Keratinocyte (primary cell): Measurements from ENCODE around the gene AKT1. TPM values are rescaled to one million over a fixed set of nuclear protein-coding genes. Genes with fewer than 3 reads are reported as not detected.

ENCODE experiments used
- DNase-seq: peaks from one replicate; pipeline ENCODE4 v3.0.0-alpha.2; 2011; ENCODE audit warnings: low read depth, missing footprints, low spot score
- FAIRE-seq: peaks from 2 replicates; lab custom pipeline; 2011; peaks lifted over from hg19 to GRCh38; lab: Jason Lieb, UNC
- H2AFZ ChIP-seq: 2 replicates; pipeline ENCODE4 v1.6.0; 2012; ENCODE audit warnings: low read length, control low read depth, inconsistent platforms; ENCODE audit not compliant: control insufficient read depth
- H3K27ac ChIP-seq: 2 replicates; pipeline ENCODE4 v1.5.1; 2011; ENCODE audit warnings: low read length; ENCODE audit not compliant: control insufficient read depth, insufficient read depth
- H3K27me3 ChIP-seq: 3 replicates; pipeline ENCODE4 v1.6.0; 2011; ENCODE audit warnings: low read length; ENCODE audit not compliant: control insufficient read depth, insufficient read depth; ENCODE audit errors: extremely low read depth
- H3K36me3 ChIP-seq, 2 experiments: 2 replicates in 1 of 2; 3 replicates in 1 of 2; pipeline ENCODE4 v1.5.1; 2011; ENCODE audit warnings: low read length in 2 of 2, mild to moderate bottlenecking in 1 of 2; ENCODE audit not compliant: control insufficient read depth in 2 of 2, insufficient read depth in 2 of 2; ENCODE audit errors: extremely low read depth in 1 of 2
- H3K4me1 ChIP-seq: 3 replicates; pipeline ENCODE4 v1.5.1; 2011; ENCODE audit warnings: low read length; ENCODE audit not compliant: control insufficient read depth, insufficient read depth; ENCODE audit errors: extremely low read depth
- H3K4me2 ChIP-seq: 3 replicates; pipeline ENCODE4 v1.6.0; 2011; ENCODE audit warnings: low read depth, low read length; ENCODE audit not compliant: control insufficient read depth, insufficient read depth; ENCODE audit errors: extremely low read depth
- H3K4me3 ChIP-seq, 3 experiments: fragments of 200-600 bp in 1 of 3; sonication (generic) in 1 of 3; 2 replicates in 2 of 3; 3 replicates in 1 of 3; pipeline ENCODE4 v1.5.1; 2011 to 2016; ENCODE audit warnings: low read length in 3 of 3, mild to moderate bottlenecking in 3 of 3, control low read depth in 2 of 3, inconsistent platforms in 1 of 3, low read depth in 1 of 3, mixed read lengths in 1 of 3, mixed run types in 1 of 3, moderate library complexity in 1 of 3; ENCODE audit not compliant: control insufficient read depth in 2 of 3, insufficient read depth in 2 of 3; ENCODE audit errors: extremely low read depth in 1 of 3
- H3K79me2 ChIP-seq: 2 replicates; pipeline ENCODE4 v1.6.0; 2012; ENCODE audit warnings: low read length; ENCODE audit not compliant: control insufficient read depth, insufficient read depth
- H3K9ac ChIP-seq: 3 replicates; pipeline ENCODE4 v1.6.0; 2011; ENCODE audit warnings: low read length; ENCODE audit not compliant: control insufficient read depth, insufficient read depth; ENCODE audit errors: extremely low read depth
- H3K9me1 ChIP-seq: 3 replicates; pipeline ENCODE4 v1.6.0; 2011; ENCODE audit warnings: low read length; ENCODE audit not compliant: control insufficient read depth, insufficient read depth; ENCODE audit errors: extremely low read depth
- H3K9me3 ChIP-seq: 2 replicates; pipeline ENCODE4 v1.5.1; 2012; ENCODE audit warnings: low read depth, low read length; ENCODE audit not compliant: control insufficient read depth
- H4K20me1 ChIP-seq: 3 replicates; pipeline ENCODE4 v1.6.0; 2011; ENCODE audit warnings: low read length; ENCODE audit not compliant: control insufficient read depth, insufficient read depth; ENCODE audit errors: extremely low read depth
- EZH2 ChIP-seq: IDR thresholded peaks from one replicate; pipeline ENCODE4 v1.6.1; 2012; ENCODE audit warnings: inconsistent platforms, mild to moderate bottlenecking, low read length, moderate library complexity
- dilution Hi-C: fragments of 300-500 bp; cut with MboI; formaldehyde crosslinking; loops from one replicate; pipeline ENCODE4 v1.7.0; 2020; ENCODE audit warnings: low sequenced_read_pairs; ENCODE audit not compliant: extremely low pct_ligation_motif_present
- polyA plus RNA-seq, 5 experiments: library from polyadenylated mRNA; depleted of rRNA in 3 of 5; stranded (reverse) in 3 of 5; stranded (forward) in 1 of 5; unstranded in 1 of 5; fragments of >200 nt; gene quantifications; 1 replicate in 1 of 5; 2 replicates in 3 of 5; 3 replicates in 1 of 5; pipeline versions ENCODE4 v1.2.1 to v1.2.3, GENCODE V29; 2011 to 2012; ENCODE audit warnings: missing spikeins in 2 of 5, low read depth in 1 of 5, low replicate concordance in 1 of 5
- TF ChIP-seq, protein P1 (sequence below), 3 experiments: IDR thresholded peaks in 1 of 3; conservative IDR thresholded peaks in 1 of 3; optimal IDR thresholded peaks in 1 of 3; 2 replicates in 2 of 3; 3 replicates in 1 of 3; pipeline versions ENCODE3 to v1.5.1; 2011; ENCODE audit warnings: low read length in 3 of 3, mild to moderate bottlenecking in 3 of 3, moderate library complexity in 2 of 3, control low read depth in 1 of 3, inconsistent platforms in 1 of 3; ENCODE audit not compliant: insufficient read depth in 2 of 3; ENCODE audit errors: extremely low read depth in 1 of 3

AKT1 gene
- polyA plus RNA-seq, 1 donor (not counting 4 experiments of a cell fraction or from before 2014, with no cell fraction given) = 82.3 TPM

- Histone ChIP-seq H3K27ac (peak overlapping the region; percentile 58), H3K36me3 (peaks cover 15 to 18% of the 10 kb centered on the region in 2 experiments), H3K4me3 (peak overlapping the region; percentile 71 to 91 (median 87)), H3K4me1 (peaks cover 20% of the 10 kb centered on the region), H3K27me3 (peaks cover 13% of the 10 kb centered on the region), H3K9me1 (peaks cover 10% of the 10 kb centered on the region), H3K9me3 (no peaks in the 10 kb centered on the region), H4K20me1 (peaks cover 24% of the 10 kb centered on the region), H2AFZ (no peak overlapping the region), H3K79me2 (peaks cover 58% of the 10 kb centered on the region), H3K9ac (peak overlapping the region; percentile 83), H3K4me2 (peak overlapping the region; percentile 90)
- dilution Hi-C loops = no loop called here
- no peak for TF ChIP-seq EZH2
- TF ChIP-seq, protein P1, sequence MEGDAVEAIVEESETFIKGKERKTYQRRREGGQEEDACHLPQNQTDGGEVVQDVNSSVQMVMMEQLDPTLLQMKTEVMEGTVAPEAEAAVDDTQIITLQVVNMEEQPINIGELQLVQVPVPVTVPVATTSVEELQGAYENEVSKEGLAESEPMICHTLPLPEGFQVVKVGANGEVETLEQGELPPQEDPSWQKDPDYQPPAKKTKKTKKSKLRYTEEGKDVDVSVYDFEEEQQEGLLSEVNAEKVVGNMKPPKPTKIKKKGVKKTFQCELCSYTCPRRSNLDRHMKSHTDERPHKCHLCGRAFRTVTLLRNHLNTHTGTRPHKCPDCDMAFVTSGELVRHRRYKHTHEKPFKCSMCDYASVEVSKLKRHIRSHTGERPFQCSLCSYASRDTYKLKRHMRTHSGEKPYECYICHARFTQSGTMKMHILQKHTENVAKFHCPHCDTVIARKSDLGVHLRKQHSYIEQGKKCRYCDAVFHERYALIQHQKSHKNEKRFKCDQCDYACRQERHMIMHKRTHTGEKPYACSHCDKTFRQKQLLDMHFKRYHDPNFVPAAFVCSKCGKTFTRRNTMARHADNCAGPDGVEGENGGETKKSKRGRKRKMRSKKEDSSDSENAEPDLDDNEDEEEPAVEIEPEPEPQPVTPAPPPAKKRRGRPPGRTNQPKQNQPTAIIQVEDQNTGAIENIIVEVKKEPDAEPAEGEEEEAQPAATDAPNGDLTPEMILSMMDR (optimal IDR thresholded peaks at IDR 0.05 in 1 of 3, IDR thresholded peaks at IDR 0.05 in 1 of 3, conservative IDR thresholded peaks at IDR 0.05 in 1 of 3; ENCODE audit: extremely low read depth in 1 of 3, insufficient read depth in 2 of 3, low read length in 3 of 3) = no peak
- peak; percentile 73 for FAIRE-seq
- DNase-seq = peak; percentile 26
Measured at GRCh38 chr14:104794099-104794498, 1.4 kb downstream of the AKT1 start.

DNA sequence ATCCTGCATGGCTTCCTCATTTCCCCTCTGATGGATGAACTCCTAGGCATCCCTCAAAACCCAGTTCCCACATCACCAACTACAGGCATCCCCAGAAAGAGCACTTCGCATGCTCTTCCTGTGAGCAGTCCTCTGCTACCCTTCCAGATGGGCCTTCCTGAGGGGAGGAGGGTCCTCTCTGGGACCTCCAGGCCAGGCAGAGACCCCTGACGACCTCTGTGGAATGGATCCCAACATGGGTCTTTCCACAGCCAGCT is 1.9 kb downstream of the AKT1 start:
- H3K4me2 ChIP-seq = peak overlapping the region; percentile 90
- DNase-seq (no peak), FAIRE-seq (no peak)
- peaks cover 20% of the 10 kb centered on the region for H3K4me1 ChIP-seq
- TF ChIP-seq, protein P1 (optimal IDR thresholded peaks at IDR 0.05 in 1 of 3, IDR thresholded peaks at IDR 0.05 in 1 of 3, conservative IDR thresholded peaks at IDR 0.05 in 1 of 3; ENCODE audit: extremely low read depth in 1 of 3, insufficient read depth in 2 of 3, low read length in 3 of 3) = no peak
- no peak for TF ChIP-seq EZH2
- H2AFZ ChIP-seq = no peak overlapping the region
- peaks cover 10% of the 10 kb centered on the region for H3K9me1 ChIP-seq
- no peaks in the 10 kb centered on the region for H3K9me3 ChIP-seq
- peaks cover 13% of the 10 kb centered on the region for H3K27me3 ChIP-seq
- H4K20me1 ChIP-seq = peaks cover 25% of the 10 kb centered on the region
- H3K36me3 ChIP-seq = peaks cover 16 to 18% of the 10 kb centered on the region in 2 experiments
- H3K9ac ChIP-seq = peak overlapping the region; percentile 83
- H3K79me2 ChIP-seq = peaks cover 62% of the 10 kb centered on the region
- dilution Hi-C loops = no loop called here
- H3K27ac ChIP-seq = no peak overlapping the region
- H3K4me3 ChIP-seq = peak overlapping the region; percentile 71 to 91 (median 87)
